T-helper 17 cell (primary cell): ENCODE measurements around the gene ADARB2. TPM values are rescaled to one million over a fixed set of nuclear protein-coding genes. Genes with fewer than 3 reads are reported as not detected.
A peak's percentile ranks its signal among the peaks of the same experiment; 100 is the strongest.
"Not testable (repeated sequence)": the region's sequence is repeated elsewhere in the genome, so short reads cannot be mapped to it uniquely, and the experiment has no call there.

Experiments
- ATAC-seq: fragments of 150-1000 bp; cut with Tn5 transposase; 2 replicates; pipeline ENCODE4 v1.10.0; 2021; ENCODE audit warnings: mild to moderate bottlenecking, moderate library complexity
- DNase-seq, 3 donors: peaks; one replicate each; pipeline versions ENCODE4 v3.0.0 to v3.0.0-alpha.2; 2020 to 2021
- H3K9me3 ChIP-seq: one replicate; pipeline ENCODE4 v1.7.0; 2013; ENCODE audit warnings: low read length, mild to moderate bottlenecking; ENCODE audit not compliant: control insufficient read depth, poor library complexity, severe bottlenecking
- H3K27ac Mint-ChIP-seq: one replicate; pipeline ENCODE4 v1.8.0; 2022; ENCODE audit warnings: mild to moderate bottlenecking, moderate library complexity, mixed read lengths
- H3K27me3 Mint-ChIP-seq: one replicate; pipeline ENCODE4 v1.8.0; 2022; ENCODE audit warnings: mixed read lengths
- H3K36me3 Mint-ChIP-seq: one replicate; pipeline ENCODE4 v1.8.0; 2022; ENCODE audit warnings: low read depth, mixed read lengths
- H3K4me1 Mint-ChIP-seq: one replicate; pipeline ENCODE4 v1.8.0; 2022; ENCODE audit warnings: mild to moderate bottlenecking, mixed read lengths
- H3K4me3 Mint-ChIP-seq: one replicate; pipeline ENCODE4 v1.8.0; 2022; ENCODE audit warnings: mild to moderate bottlenecking, moderate library complexity, mixed read lengths
- total RNA-seq, 4 donors: library from RNA in 2 of 4; stranded (reverse) in 2 of 4; gene quantifications; one replicate each; pipeline ENCODE4 v1.2.3 and lab custom pipeline; 2022 to 2026

The ADARB2 gene
- total RNA-seq, 2 donors from 2014 or later = 0.18 TPM; not detected in 1

DNA sequence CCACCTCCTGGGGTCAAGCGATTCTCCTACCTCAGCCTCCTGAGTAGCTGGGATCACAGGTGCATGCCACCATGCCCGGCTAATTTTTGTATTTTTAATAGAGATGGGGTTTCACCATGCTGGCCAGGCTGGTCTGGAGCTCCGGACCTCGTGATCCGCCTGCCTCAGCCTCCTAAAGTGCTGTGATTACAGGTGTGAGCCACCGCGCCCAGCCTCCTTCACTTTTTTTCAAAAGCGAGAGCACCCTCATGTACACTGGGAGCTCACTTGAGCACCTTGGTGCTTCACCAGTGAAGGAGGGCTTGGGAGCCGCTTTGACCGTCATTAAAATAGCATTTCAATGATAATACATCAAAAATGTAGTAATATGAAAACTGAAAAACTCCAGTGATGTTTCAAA lies 578.8 kb downstream of the ADARB2 start:
- DNase-seq, H3K4me3 Mint-ChIP-seq, H3K27ac Mint-ChIP-seq, H3K36me3 Mint-ChIP-seq, H3K9me3 ChIP-seq, ATAC-seq, H3K4me1 Mint-ChIP-seq: not testable (repeated sequence)
- H3K27me3 Mint-ChIP-seq = peaks cover 39% of the 10 kb centered on the region

- Mint-ChIP-seq H3K4me1 (peaks cover 5% of the 10 kb centered on the region), H3K27me3 (peaks cover 39% of the 10 kb centered on the region), H3K36me3 (peaks cover 2% of the 10 kb centered on the region), H3K27ac (no peak overlapping the region), H3K4me3 (no peak overlapping the region)
- DNase-seq (no peak), ATAC-seq (no peak)
- H3K9me3 ChIP-seq = no peaks in the 10 kb centered on the region
Observed at GRCh38 chr10:1158066-1158465, 579.3 kb downstream of the ADARB2 start.

DNA sequence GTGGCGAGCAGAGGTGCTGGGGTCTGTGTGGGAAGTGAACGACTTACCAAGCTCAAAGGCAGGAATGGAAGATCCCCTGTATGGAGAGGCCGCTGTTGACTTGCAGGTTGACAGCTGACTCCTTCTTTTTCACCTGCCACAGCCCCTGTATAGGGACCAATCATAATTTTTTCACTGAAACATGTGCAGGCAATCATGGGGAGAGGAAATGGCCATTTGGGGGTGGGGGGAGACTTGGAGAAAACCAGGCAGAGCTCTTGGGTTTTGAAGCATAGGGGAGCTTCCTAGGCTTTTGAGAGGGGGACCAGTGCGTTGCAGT lies 579.8 kb downstream of the ADARB2 start:
- ATAC-seq (no peak), DNase-seq (no peak)
- Mint-ChIP-seq H3K4me1 (peaks cover 7% of the 10 kb centered on the region), H3K27ac (no peak overlapping the region), H3K27me3 (peaks cover 38% of the 10 kb centered on the region), H3K36me3 (peaks cover 2% of the 10 kb centered on the region), H3K4me3 (no peak overlapping the region)
- no peaks in the 10 kb centered on the region for H3K9me3 ChIP-seq

DNA sequence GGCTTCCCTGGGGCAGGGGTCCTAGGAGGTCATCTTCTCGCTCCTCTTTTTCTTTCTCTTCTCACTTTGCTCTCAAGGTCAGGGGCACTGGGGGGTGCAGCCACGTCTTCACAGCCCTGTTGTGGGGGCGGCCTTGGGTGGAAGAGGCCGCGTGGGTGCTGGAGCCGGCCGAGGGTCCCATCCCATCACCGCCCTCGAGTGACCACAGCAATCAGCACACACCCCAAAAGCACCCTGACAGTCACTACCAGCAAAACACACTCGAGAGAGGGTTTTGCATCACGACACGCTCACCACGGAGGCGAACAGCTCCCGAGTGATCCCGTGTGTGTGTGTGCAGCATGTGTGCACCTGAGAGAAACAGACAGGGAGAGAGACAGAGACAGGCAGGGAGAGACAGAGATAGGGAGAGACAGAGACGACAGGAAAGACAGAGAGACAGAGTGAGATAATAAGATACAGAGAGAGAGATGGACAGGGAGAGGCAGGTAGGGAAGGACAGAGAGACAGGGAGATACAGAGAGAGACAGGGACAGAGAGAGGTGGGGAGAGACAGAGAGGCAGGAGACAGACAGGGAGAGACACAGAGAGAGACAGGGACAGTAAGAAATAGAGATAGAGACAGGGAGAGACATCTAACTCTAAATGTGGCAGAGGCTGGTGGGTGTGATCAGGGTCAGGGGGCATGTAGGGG lies 580.3 kb downstream of the ADARB2 start:
- no peaks in the 10 kb centered on the region for H3K9me3 ChIP-seq
- H3K27ac Mint-ChIP-seq = no peak overlapping the region
- H3K27me3 Mint-ChIP-seq = peaks cover 36% of the 10 kb centered on the region
- ATAC-seq (no peak), DNase-seq (no peak)
- peaks cover 8% of the 10 kb centered on the region for H3K4me1 Mint-ChIP-seq
- no peak overlapping the region for H3K4me3 Mint-ChIP-seq
- H3K36me3 Mint-ChIP-seq = peaks cover 2% of the 10 kb centered on the region

DNA sequence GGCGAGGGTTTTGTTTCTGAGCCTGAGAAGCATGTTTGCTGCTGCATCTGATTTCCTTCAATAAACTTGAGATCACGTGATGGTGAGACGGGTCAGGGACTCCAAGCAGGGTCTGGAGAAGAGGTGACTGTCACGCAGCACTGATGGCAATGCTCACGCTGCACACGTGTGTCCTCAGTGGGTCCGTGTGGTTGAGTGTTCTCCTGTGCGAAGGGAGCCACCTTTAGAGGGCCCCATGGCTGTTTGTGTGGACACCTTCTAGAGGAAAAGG lies 580.8 kb downstream of the ADARB2 start:
- H3K4me3 Mint-ChIP-seq = no peak overlapping the region
- no peak for ATAC-seq
- peaks cover 2% of the 10 kb centered on the region for H3K36me3 Mint-ChIP-seq
- H3K9me3 ChIP-seq = no peaks in the 10 kb centered on the region
- no peak overlapping the region for H3K27ac Mint-ChIP-seq
- peaks cover 31% of the 10 kb centered on the region for H3K27me3 Mint-ChIP-seq
- peaks cover 8% of the 10 kb centered on the region for H3K4me1 Mint-ChIP-seq
- DNase-seq = no peak

DNA sequence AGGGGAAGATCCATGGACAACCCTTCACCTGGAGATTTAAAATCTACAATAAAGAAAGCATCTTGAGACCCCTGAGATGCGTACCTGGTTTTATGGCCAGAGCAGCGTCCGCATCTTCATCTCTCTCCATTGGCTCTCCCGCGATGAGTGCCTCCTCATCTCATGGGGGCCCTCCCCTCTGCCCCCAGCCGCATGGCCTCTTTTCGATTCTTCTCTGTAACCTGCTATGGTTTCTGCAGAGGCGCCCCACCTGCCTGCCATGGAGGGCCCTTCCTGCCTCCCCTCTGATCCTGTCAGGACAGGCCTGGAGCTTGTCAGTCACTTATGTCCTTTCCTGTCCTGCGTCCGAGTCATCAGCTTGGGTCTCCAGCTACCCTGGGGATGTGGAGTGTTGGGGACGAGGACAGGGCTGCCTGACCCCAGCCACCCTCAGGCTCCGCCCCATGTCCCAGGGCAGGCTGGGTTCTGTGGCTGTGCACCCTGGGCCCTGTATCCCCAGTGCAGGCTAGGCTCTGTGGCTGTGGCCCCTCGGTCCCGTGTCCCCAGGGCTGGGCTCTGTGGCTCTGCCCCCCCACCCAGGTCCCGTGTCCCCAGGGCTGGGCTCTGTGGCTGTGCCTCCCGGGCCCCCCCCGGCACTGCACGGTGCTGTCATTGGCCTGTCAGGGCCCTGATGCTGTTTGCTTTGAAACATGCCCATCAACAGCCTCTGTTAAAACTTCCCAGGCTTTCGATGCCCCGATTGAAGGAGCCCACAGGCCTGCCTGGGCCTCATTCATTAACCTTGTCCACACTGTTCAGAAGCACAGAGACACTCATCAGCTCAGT lies 581.3 kb downstream of the ADARB2 start:
- H3K27ac Mint-ChIP-seq = no peak overlapping the region
- no peak for DNase-seq
- H3K36me3 Mint-ChIP-seq = peaks cover 2% of the 10 kb centered on the region
- no peak overlapping the region for H3K4me3 Mint-ChIP-seq
- peaks cover 8% of the 10 kb centered on the region for H3K4me1 Mint-ChIP-seq
- no peaks in the 10 kb centered on the region for H3K9me3 ChIP-seq
- ATAC-seq = no peak
- H3K27me3 Mint-ChIP-seq = peaks cover 31% of the 10 kb centered on the region

DNA sequence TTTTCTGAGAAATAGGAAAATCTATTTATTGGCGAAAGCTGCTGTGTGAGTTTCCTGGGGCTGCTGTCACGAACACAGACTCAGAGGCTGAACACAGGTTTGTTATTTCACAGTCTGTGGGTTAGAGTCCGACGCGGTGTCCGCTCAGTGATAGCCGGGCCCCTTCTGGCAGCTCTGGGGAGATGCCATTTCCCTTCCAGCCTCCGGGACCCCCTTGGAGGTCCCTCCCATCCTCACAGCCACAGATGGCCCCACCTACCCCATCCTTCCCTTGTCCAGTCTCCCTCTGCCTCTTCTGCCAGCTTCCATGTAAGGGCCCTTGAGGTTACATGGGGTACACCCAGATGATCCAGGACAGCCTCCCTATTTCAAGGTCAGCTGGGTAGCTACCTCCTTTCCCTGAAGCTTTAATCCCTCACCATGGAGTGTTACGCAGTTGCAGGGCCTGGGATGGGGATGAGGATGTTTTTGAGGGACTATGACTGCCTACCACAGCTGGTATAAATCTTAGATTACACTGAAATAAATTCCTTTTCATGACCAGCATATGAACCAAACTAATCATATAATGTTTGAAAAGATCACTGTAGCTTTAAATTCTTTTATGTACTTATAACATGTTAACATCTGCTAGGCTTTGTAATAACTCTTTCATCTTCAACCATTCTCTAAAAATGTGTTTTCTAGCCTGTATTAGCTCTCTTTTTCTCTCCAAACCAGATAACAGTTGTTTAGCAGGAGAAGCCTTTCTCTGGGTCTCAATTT lies 582.6 kb downstream of the ADARB2 start:
- H3K36me3 Mint-ChIP-seq = peaks cover 2% of the 10 kb centered on the region
- ATAC-seq (no peak), DNase-seq (no peak)
- H3K4me3 Mint-ChIP-seq = no peak overlapping the region
- H3K27me3 Mint-ChIP-seq = peaks cover 42% of the 10 kb centered on the region
- no peaks in the 10 kb centered on the region for H3K9me3 ChIP-seq
- peaks cover 11% of the 10 kb centered on the region for H3K4me1 Mint-ChIP-seq
- no peak overlapping the region for H3K27ac Mint-ChIP-seq

- Mint-ChIP-seq H3K27me3 (peaks cover 48% of the 10 kb centered on the region), H3K36me3 (peaks cover 2% of the 10 kb centered on the region), H3K27ac (no peak overlapping the region), H3K4me1 (peaks cover 14% of the 10 kb centered on the region), H3K4me3 (no peak overlapping the region)
- no peak for ATAC-seq
- H3K9me3 ChIP-seq = no peaks in the 10 kb centered on the region
- DNase-seq = no peak
Observed at GRCh38 chr10:1153805-1154351, 583.4 kb downstream of the ADARB2 start.

DNA sequence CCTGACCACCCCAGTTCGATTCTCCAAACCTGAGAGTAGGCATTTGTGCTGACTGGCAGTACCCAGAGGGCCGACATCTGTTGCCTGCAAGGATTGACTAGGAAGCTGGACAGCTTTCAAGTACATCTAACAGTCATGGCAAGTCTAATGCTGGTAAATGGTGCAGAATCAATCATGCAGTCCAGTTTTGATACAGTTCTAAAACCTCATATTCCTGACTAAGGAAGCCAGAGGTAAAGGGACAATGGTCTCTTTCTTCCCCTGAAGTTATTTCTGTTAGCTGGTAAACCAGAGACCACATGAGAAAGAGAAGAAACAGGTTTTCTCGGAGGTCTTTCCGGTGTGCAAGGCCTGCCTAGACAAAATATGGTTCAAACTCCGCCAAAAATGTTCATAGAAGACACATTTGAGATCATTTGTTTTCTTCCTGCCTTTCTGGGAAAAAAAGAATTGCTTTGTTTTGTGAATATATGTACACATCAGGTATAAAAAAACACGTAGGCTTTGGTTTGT lies 584.0 kb downstream of the ADARB2 start:
- Mint-ChIP-seq H3K4me1 (peaks cover 14% of the 10 kb centered on the region), H3K27me3 (peaks cover 45% of the 10 kb centered on the region), H3K36me3 (peaks cover 2% of the 10 kb centered on the region), H3K27ac (no peak overlapping the region), H3K4me3 (no peak overlapping the region)
- ATAC-seq = no peak
- DNase-seq = no peak
- no peaks in the 10 kb centered on the region for H3K9me3 ChIP-seq

GRCh38 chr10:1152386-1153250 lies 584.7 kb downstream of the ADARB2 start:
- H3K9me3 ChIP-seq = no peaks in the 10 kb centered on the region
- H3K36me3 Mint-ChIP-seq = peaks cover 2% of the 10 kb centered on the region
- DNase-seq (no peak), ATAC-seq (no peak)
- peaks cover 14% of the 10 kb centered on the region for H3K4me1 Mint-ChIP-seq
- H3K27ac Mint-ChIP-seq = peak overlapping the region; percentile 24
- no peak overlapping the region for H3K4me3 Mint-ChIP-seq
- H3K27me3 Mint-ChIP-seq = peaks cover 40% of the 10 kb centered on the region

DNA sequence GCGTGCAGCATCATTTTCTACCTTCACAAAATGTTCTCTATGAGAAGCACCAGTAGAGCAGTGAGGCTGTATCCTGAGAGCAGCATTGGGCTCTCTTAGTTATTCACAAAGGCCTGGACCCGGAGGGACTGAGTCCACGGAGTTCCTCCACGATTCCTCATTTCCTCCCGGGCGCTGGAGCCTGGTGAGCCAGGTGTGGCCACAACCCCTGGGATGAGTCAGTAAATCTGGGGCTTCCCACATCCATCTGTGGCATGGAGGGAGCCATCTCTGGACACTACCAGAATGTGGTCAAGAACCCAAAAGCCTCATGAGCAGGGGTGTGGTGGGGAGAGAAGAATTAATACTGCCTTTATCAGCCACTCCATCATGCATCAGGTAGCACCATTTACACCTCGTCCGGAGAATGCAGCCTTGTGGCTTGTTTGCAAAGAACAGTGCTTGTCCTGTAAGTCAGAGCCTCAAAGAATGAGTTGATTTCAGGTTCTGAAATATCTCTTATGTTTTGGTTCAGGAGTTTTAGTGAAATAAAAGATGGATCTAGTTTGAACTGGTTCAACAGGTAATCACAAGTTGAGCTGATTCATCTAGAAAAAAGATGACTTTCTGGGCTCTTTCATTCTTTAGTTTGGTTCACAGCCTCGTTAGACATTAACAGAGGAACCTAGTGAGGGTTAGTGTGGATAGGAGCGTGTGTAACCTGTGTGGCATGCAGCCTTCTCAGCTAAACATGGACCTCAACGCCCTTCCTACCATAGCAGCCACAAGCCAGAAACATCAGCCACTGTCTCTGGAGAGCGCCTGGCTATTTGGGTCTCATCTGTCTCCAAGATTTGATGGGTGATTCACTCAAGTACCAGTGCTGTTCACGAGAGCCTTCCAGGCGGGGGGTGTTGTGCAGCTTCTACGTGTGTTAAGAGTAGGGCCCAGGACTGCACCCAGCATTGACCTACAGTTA lies 586.0 kb downstream of the ADARB2 start:
- DNase-seq (no peak), ATAC-seq (no peak)
- Mint-ChIP-seq H3K36me3 (no peaks in the 10 kb centered on the region), H3K27me3 (peaks cover 32% of the 10 kb centered on the region), H3K27ac (peak overlapping the region; percentile 45), H3K4me1 (peaks cover 10% of the 10 kb centered on the region), H3K4me3 (peak overlapping the region; percentile 59)
- H3K9me3 ChIP-seq = no peaks in the 10 kb centered on the region

DNA sequence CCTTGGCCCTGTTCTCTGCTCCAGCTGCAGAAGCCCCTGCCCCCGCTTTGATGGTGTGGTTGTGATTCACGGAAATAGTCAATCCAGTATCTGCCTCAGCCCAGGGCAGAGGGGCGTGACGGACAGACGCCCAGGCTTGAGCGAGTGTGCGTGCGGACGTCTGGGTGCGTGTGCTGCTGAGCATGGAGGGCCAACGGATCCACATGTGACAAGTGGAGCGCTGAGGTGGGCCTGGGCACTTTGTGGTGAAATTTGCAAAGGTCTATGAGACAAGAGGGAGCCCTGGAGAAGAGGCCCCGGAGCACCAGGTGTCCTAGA lies 586.7 kb downstream of the ADARB2 start:
- DNase-seq = no peak
- no peak for ATAC-seq
- Mint-ChIP-seq H3K27ac (peak overlapping the region; percentile 45), H3K4me3 (peak overlapping the region; percentile 59), H3K27me3 (peaks cover 32% of the 10 kb centered on the region), H3K36me3 (no peaks in the 10 kb centered on the region), H3K4me1 (peaks cover 10% of the 10 kb centered on the region)
- no peaks in the 10 kb centered on the region for H3K9me3 ChIP-seq
